HepG2 (cell line): Measurements from ENCODE around the gene PARP3. TPM values are rescaled to one million over a fixed set of nuclear protein-coding genes. Genes with fewer than 3 reads are reported as not detected.

Experiments
- ARID4A ChIP-seq: sonication (generic); formaldehyde crosslinking; IDR thresholded peaks from 2 replicates; pipeline ENCODE4 v1.5.0; 2020; ENCODE audit warnings: mild to moderate bottlenecking, missing genetic modification reagents, borderline replicate concordance
- ATF7 ChIP-seq, 2 experiments: fragments of 450-650 bp in 1 of 2; sonication (generic) in 1 of 2; formaldehyde crosslinking in 1 of 2; IDR thresholded peaks; 2 replicates each; pipeline versions ENCODE4 v1.4.0 to v1.6.1; 2016 to 2020; ENCODE audit warnings: antibody characterized with exemption in 1 of 2, mild to moderate bottlenecking in 1 of 2, missing genetic modification reagents in 1 of 2
- CAMTA2 ChIP-seq: sonication (generic); formaldehyde crosslinking; IDR thresholded peaks from 2 replicates; pipeline ENCODE4 v1.4.0; 2020; ENCODE audit warnings: mild to moderate bottlenecking, missing genetic modification reagents, borderline replicate concordance
- DBP ChIP-seq: sonication (generic); formaldehyde crosslinking; IDR thresholded peaks from 2 replicates; pipeline ENCODE4 v1.4.0; 2020; ENCODE audit warnings: missing genetic modification reagents; ENCODE audit errors: not compliant biosample characterization
- ETV6 ChIP-seq: sonication (generic); formaldehyde crosslinking; conservative IDR thresholded peaks from 2 replicates; pipeline ENCODE4 v1.4.0; 2020; ENCODE audit warnings: missing genetic modification reagents
- FOXA1 ChIP-seq, 2 experiments: fragments of 450-650 bp in 1 of 2; sonication (generic) in 1 of 2; formaldehyde crosslinking in 1 of 2; IDR thresholded peaks; 2 replicates each; pipeline versions ENCODE4 v1.4.0 to v1.6.1; 2016 to 2020; ENCODE audit warnings: missing genetic modification reagents in 1 of 2
- MED13 ChIP-seq: sonication (generic); formaldehyde crosslinking; IDR thresholded peaks from 2 replicates; pipeline ENCODE4 v1.5.0; 2020; ENCODE audit warnings: missing genetic modification reagents
- NFE2L2 ChIP-seq: fragments of 150-350 bp; IDR thresholded peaks from 2 replicates; pipeline ENCODE4 v1.6.1; 2014; ENCODE audit warnings: low read length
- PITX1 ChIP-seq: sonication (generic); formaldehyde crosslinking; IDR thresholded peaks from 2 replicates; pipeline ENCODE4 v1.5.1; 2020; ENCODE audit warnings: mild to moderate bottlenecking, missing genetic modification reagents
- RAD21 ChIP-seq: fragments of 450-650 bp; formaldehyde crosslinking; IDR thresholded peaks from 2 replicates; pipeline ENCODE4 v1.5.0; 2020; ENCODE audit warnings: mild to moderate bottlenecking
- RXRA ChIP-seq: sonication (generic); formaldehyde crosslinking; IDR thresholded peaks from 2 replicates; pipeline ENCODE4 v1.5.1; 2020; ENCODE audit warnings: missing genetic modification reagents
- SNAI1 ChIP-seq: sonication (generic); formaldehyde crosslinking; IDR thresholded peaks from 2 replicates; pipeline ENCODE4 v1.5.0; 2020; ENCODE audit warnings: mild to moderate bottlenecking, missing genetic modification reagents, borderline replicate concordance
- YY1 ChIP-seq: IDR thresholded peaks from 2 replicates; pipeline ENCODE4 v1.6.1; 2011; ENCODE audit warnings: low read length, low read depth, moderate library complexity, mild to moderate bottlenecking; ENCODE audit not compliant: insufficient read depth, insufficient replicate concordance
- ZBTB21 ChIP-seq: sonication (generic); formaldehyde crosslinking; IDR thresholded peaks from 2 replicates; pipeline ENCODE4 v1.4.0; 2020; ENCODE audit warnings: missing genetic modification reagents
- ZBTB7B ChIP-seq: sonication (generic); formaldehyde crosslinking; IDR thresholded peaks from 2 replicates; pipeline ENCODE4 v1.4.0; 2020; ENCODE audit warnings: missing genetic modification reagents
- ZHX1 ChIP-seq: sonication (generic); formaldehyde crosslinking; IDR thresholded peaks from 2 replicates; pipeline ENCODE4 v1.8.1; 2022; ENCODE audit warnings: low read depth, mild to moderate bottlenecking, missing genetic modification reagents
- ZNF207 ChIP-seq: fragments of 450-650 bp; IDR thresholded peaks from 2 replicates; pipeline ENCODE4 v1.6.1; 2016; ENCODE audit warnings: antibody characterized with exemption, borderline replicate concordance
- ZNF552 ChIP-seq: sonication (generic); formaldehyde crosslinking; IDR thresholded peaks from 2 replicates; pipeline ENCODE4 v1.9.0; 2022; ENCODE audit warnings: missing genetic modification reagents, mild to moderate bottlenecking, borderline replicate concordance
- ZNF572 ChIP-seq: sonication (generic); formaldehyde crosslinking; IDR thresholded peaks from 2 replicates; pipeline ENCODE4 v1.5.1; 2020; ENCODE audit warnings: mild to moderate bottlenecking, missing genetic modification reagents
- ZUFSP ChIP-seq: sonication (generic); formaldehyde crosslinking; IDR thresholded peaks from 2 replicates; pipeline ENCODE4 v1.9.0; 2021; ENCODE audit warnings: missing genetic modification reagents, mild to moderate bottlenecking, borderline replicate concordance
- polyA plus RNA-seq, 8 experiments: library from polyadenylated mRNA; depleted of rRNA in 3 of 8; stranded (reverse) in 7 of 8; unstranded in 1 of 8; fragments of >200 nt; fragmentation: Illumina TruSeq in 4 of 8; extraction: Trizol in 4 of 8; gene quantifications; 2 replicates each; pipeline versions ENCODE4 v1.2.1 to v1.2.3, GENCODE V29; 2011 to 2016; ENCODE audit warnings: low read depth in 4 of 8, missing spikeins in 1 of 8, mixed read lengths in 1 of 8; ENCODE audit not compliant: insufficient read depth in 1 of 8
- total RNA-seq, 5 experiments: library from RNA; depleted of rRNA; stranded (reverse); fragments of >200 nt; fragmentation: Illumina TruSeq; extraction: Trizol; gene quantifications; 2 replicates each; pipeline ENCODE4 v1.2.3, GENCODE V29; 2016; ENCODE audit warnings: low read depth in 1 of 5

The PARP3 gene
- total and polyA plus RNA-seq, 2 of the 13 experiments (the other 11 are each of a cell fraction or from before 2014, with no cell fraction given) = 11.2 to 21.5 TPM

GRCh38 chr3:51982352-51982837 lies 40.2 kb downstream of the PARP3 start (continued):
- TF ChIP-seq ARID4A (CRISPR knock-in tag) (peak; percentile 28; the same call in 1 of the 2 replicates), NFE2L2 (no peak), CAMTA2 (CRISPR knock-in tag) (no peak), ETV6 (CRISPR knock-in tag) (peak; percentile 68; the same call in 1 of the 2 replicates), ZHX1 (CRISPR knock-in tag) (peak; percentile 27; the same call in 1 of the 2 replicates), ZNF552 (CRISPR knock-in tag) (0 out of 2 replicates have a peak, but pooled peaks have one; percentile 51), ZNF572 (CRISPR knock-in tag) (no peak), ZBTB21 (0 out of 2 replicates have a peak, but pooled peaks have one; percentile 1), SNAI1 (CRISPR knock-in tag) (peak; percentile 62; the same call in 1 of the 2 replicates), RXRA (peak; percentile 83), YY1 (peak; percentile 45), ZBTB7B (CRISPR knock-in tag) (peak; percentile 81), DBP (CRISPR knock-in tag) (no peak), ZNF207 (no peak), ZUFSP (CRISPR knock-in tag) (no peak), RAD21 (CRISPR knock-in tag) (peak; percentile 82), ATF7 (IDR thresholded peaks at IDR 0.05) (no peak), ATF7 (CRISPR knock-in tag; IDR thresholded peaks at IDR 0.05) (no peak), FOXA1 (IDR thresholded peaks at IDR 0.05) (no peak), FOXA1 (CRISPR knock-in tag; IDR thresholded peaks at IDR 0.05) (peak; percentile 38; the same call in 1 of the 2 replicates), MED13 (no peak), PITX1 (CRISPR knock-in tag) (peak; percentile 47)
